SK-N-MC (cell line): ENCODE measurements around the gene C1orf94.

Source experiments
- DNase-seq: peaks from one replicate; pipeline ENCODE4 v3.0.0-alpha.2; 2011; ENCODE audit warnings: low read depth, low spot score
- H3K27ac ChIP-seq: fragments of 200-600 bp; sonication (generic); 2 replicates; pipeline ENCODE4 v1.5.1; 2016; ENCODE audit warnings: mixed run types
- H3K36me3 ChIP-seq: fragments of 200-600 bp; sonication (generic); 2 replicates; pipeline ENCODE4 v1.6.1; 2017; ENCODE audit warnings: antibody characterized with exemption, low read length, mixed read lengths; ENCODE audit not compliant: insufficient read depth
- H3K4me3 ChIP-seq: fragments of 200-600 bp; sonication (generic); 2 replicates; pipeline ENCODE4 v1.5.1; 2016
- H3K9ac ChIP-seq: fragments of 200-600 bp; sonication (generic); 2 replicates; pipeline ENCODE4 v1.8.0; 2017; ENCODE audit warnings: mixed run types, mixed read lengths; ENCODE audit not compliant: insufficient read length
- H3K9me3 ChIP-seq: fragments of 200-600 bp; sonication (generic); 2 replicates; pipeline ENCODE4 v1.6.1; 2017; ENCODE audit warnings: low read depth, mild to moderate bottlenecking, antibody characterized with exemption, low read length, moderate library complexity, mixed read lengths
- EZH2 ChIP-seq: fragments of 200-600 bp; sonication (generic); IDR thresholded peaks from one replicate; pipeline ENCODE4 v1.6.1; 2017; ENCODE audit warnings: antibody characterized with exemption
- FOXP2 ChIP-seq: optimal IDR thresholded peaks from 2 replicates; pipeline ENCODE3; 2011; ENCODE audit warnings: mild to moderate bottlenecking, moderate library complexity; ENCODE audit not compliant: insufficient read depth; ENCODE audit errors: extremely low read length, control extremely low read depth
- POLR2AphosphoS5 ChIP-seq: IDR thresholded peaks from 2 replicates; pipeline ENCODE4 v1.6.1; 2012; ENCODE audit warnings: mild to moderate bottlenecking, low read depth, low read length, borderline replicate concordance

Gene C1orf94

DNA sequence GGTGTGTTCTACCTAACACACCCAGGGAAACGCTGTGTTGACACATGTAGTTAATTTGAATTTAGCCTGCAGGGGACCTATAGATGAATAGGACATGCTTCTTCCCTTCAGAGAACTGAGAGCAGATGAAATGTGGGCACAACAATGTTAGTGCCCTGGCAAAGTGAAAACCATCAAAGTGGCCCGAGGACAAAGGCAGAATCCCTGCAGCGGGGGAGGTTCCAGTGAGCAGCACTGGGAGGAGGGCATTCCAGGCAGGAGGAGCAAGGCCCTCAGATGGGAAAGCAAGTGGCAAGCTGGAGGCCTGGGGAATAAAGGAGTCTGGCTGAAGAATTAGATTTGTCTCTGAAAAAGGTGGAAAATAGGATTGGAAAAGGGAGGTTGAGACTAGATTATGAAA, 37.2 kb downstream of the C1orf94 start:
- no peak overlapping the region for H3K27ac ChIP-seq
- H3K9me3 ChIP-seq, result no peaks in the 10 kb centered on the region
- TF ChIP-seq POLR2AphosphoS5, result no peak
- TF ChIP-seq EZH2, result no peak
- TF ChIP-seq FOXP2, result no peak
- DNase-seq, result no peak
- H3K36me3 ChIP-seq, result no peaks in the 10 kb centered on the region
- H3K4me3 ChIP-seq, result no peak overlapping the region
- H3K9ac ChIP-seq, result no peak overlapping the region

DNA sequence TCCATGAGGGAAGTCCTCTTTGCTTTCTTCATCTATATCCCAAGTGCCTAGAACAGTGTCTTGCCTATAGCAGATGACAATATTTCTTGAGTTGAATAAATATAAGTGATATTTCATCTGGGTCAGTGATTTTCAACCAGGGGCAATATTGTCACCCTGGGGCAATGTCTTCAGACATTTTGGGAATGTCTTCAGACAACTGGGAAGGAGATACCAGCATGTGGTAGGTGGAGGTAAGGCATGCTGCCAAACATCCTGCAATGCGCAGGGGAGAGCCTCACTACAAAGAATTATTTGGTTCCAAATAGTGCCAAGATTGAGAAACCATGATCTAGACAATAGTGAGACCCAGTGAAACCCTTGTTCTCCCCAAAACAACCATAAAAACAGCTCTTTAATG, 54.7 kb downstream of the C1orf94 start:
- Histone ChIP-seq H3K9ac (no peak overlapping the region), H3K4me3 (no peak overlapping the region), H3K27ac (no peak overlapping the region), H3K36me3 (no peaks in the 10 kb centered on the region), H3K9me3 (no peaks in the 10 kb centered on the region)
- TF ChIP-seq POLR2AphosphoS5 (no peak), EZH2 (no peak), FOXP2 (no peak)
- DNase-seq, result no peak

- no peak overlapping the region for H3K9ac ChIP-seq
- no peaks in the 10 kb centered on the region for H3K9me3 ChIP-seq
- DNase-seq, result no peak
- no peak overlapping the region for H3K27ac ChIP-seq
- H3K36me3 ChIP-seq, result no peaks in the 10 kb centered on the region
- no peak overlapping the region for H3K4me3 ChIP-seq
- no peak for TF ChIP-seq POLR2AphosphoS5
- no peak for TF ChIP-seq EZH2
- no peak for TF ChIP-seq FOXP2
Measured at GRCh38 chr1:34235594-34235993, 58.9 kb downstream of the C1orf94 start.

- no peaks in the 10 kb centered on the region for H3K9me3 ChIP-seq
- TF ChIP-seq FOXP2 (no peak), EZH2 (no peak), POLR2AphosphoS5 (no peak)
- no peaks in the 10 kb centered on the region for H3K36me3 ChIP-seq
- no peak overlapping the region for H3K27ac ChIP-seq
- DNase-seq, result no peak
- H3K9ac ChIP-seq, result no peak overlapping the region
- H3K4me3 ChIP-seq, result no peak overlapping the region
Measured at GRCh38 chr1:34236089-34236488, 59.4 kb downstream of the C1orf94 start.

GRCh38 chr1:34237151-34237815, 60.6 kb downstream of the C1orf94 start:
- Histone ChIP-seq H3K27ac (no peak overlapping the region), H3K9me3 (no peaks in the 10 kb centered on the region), H3K9ac (no peak overlapping the region), H3K36me3 (no peaks in the 10 kb centered on the region), H3K4me3 (no peak overlapping the region)
- TF ChIP-seq POLR2AphosphoS5 (no peak), EZH2 (no peak), FOXP2 (no peak)
- DNase-seq, result no peak

- no peaks in the 10 kb centered on the region for H3K36me3 ChIP-seq
- TF ChIP-seq POLR2AphosphoS5 (no peak), FOXP2 (no peak), EZH2 (no peak)
- no peak overlapping the region for H3K4me3 ChIP-seq
- no peak overlapping the region for H3K9ac ChIP-seq
- no peak overlapping the region for H3K27ac ChIP-seq
- DNase-seq, result no peak
- H3K9me3 ChIP-seq, result no peaks in the 10 kb centered on the region
Measured at GRCh38 chr1:34245967-34246366, 69.3 kb downstream of the C1orf94 start.

- H3K27ac ChIP-seq, result no peak overlapping the region
- no peak overlapping the region for H3K4me3 ChIP-seq
- no peak overlapping the region for H3K9ac ChIP-seq
- no peaks in the 10 kb centered on the region for H3K9me3 ChIP-seq
- no peak for DNase-seq
- no peaks in the 10 kb centered on the region for H3K36me3 ChIP-seq
- no peak for TF ChIP-seq EZH2
- no peak for TF ChIP-seq POLR2AphosphoS5
- no peak for TF ChIP-seq FOXP2
Measured at GRCh38 chr1:34250342-34250741, 73.6 kb downstream of the C1orf94 start.

DNA sequence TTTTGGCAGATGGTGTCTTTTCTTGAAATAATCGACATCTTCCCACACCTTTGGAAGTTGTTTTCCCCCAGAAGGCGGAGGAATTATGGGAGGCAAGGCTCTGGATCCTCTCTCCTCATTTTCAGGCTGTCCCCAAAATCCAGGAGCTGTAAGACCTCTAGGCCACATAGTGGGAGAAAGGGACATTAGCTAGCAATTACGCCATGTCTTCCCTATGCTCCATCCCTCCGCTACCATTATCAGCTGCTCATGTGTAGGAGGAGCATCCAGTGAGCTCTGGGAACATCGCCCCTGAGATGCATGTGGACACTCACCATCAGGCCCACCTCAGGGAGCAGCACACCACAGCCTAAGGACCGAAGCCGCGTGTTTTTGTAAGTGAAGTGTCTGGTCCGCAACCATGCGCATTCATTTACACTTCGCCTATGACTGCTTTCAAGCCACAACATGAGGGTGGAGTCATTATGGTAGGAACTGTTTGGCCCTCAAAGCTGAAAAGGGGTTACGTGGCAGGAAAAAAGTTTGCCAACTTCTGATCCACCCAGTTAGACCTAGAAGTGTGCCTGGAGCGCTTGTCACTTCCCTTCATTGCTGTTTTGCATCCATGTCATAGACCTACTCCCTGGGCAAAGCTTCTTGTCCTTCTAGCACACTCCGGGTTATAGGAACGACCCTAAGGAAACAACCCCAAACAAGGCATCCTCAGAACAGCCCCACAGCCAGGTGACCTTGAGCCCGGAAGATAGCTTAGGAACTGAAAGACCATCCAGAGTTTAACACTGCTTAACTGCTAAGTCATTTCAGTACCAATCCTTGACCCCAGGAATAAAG, 85.5 kb downstream of the C1orf94 start:
- Histone ChIP-seq H3K36me3 (no peaks in the 10 kb centered on the region), H3K27ac (no peak overlapping the region), H3K9ac (no peak overlapping the region), H3K9me3 (no peaks in the 10 kb centered on the region), H3K4me3 (no peak overlapping the region)
- no peak for DNase-seq
- TF ChIP-seq FOXP2 (no peak), POLR2AphosphoS5 (no peak), EZH2 (no peak)
